ENCODE measurements around the gene ABCG1. TPM values are rescaled to one million over a fixed set of nuclear protein-coding genes. Genes with fewer than 3 reads are reported as not detected.

Gene ABCG1
- total and polyA plus RNA-seq, 2 of the 4 experiments (the other 2 are of a cell fraction) = 0.19 to 0.36 TPM

DNA sequence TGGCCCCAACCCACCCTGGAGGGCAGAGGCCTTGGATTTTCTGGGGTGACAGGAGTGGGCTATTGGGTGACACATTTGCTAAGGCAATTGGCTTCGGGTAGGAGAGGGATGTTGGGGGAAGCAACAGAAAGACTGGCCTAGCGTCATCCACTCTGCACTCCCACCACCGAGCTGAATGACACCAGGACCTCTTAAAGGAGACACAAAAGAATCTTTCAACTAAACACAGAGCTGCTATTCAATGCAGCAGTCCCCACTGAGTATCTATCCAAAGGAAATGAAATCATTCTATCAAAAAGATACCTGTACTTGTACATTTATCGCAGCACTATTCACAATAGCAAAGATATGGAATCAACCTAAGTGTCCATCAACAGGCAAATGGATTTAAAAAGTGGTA, 125.7 kb downstream of the ABCG1 start:
- dilution Hi-C loops (cut with HindIII; ENCODE audit: low sequenced_read_pairs, unreplicated experiment) = no loop called here
- no peak overlapping the region for H2AK5ac ChIP-seq (ENCODE audit: low read depth, low read length)
- H3K9ac ChIP-seq (ENCODE audit: low read depth, low read length) = no peak overlapping the region
- H4K8ac ChIP-seq (ENCODE audit: low read depth in 2 of 2, low read length in 2 of 2) = no peak overlapping the region
- TF ChIP-seq MAFK (IDR thresholded peaks at IDR 0.05; ENCODE audit: low read depth, low read length) = no peak
- no peak for TF ChIP-seq NFE2L2 (IDR thresholded peaks at IDR 0.05; ENCODE audit: low read depth, low read length)
- TF ChIP-seq, protein P1, sequence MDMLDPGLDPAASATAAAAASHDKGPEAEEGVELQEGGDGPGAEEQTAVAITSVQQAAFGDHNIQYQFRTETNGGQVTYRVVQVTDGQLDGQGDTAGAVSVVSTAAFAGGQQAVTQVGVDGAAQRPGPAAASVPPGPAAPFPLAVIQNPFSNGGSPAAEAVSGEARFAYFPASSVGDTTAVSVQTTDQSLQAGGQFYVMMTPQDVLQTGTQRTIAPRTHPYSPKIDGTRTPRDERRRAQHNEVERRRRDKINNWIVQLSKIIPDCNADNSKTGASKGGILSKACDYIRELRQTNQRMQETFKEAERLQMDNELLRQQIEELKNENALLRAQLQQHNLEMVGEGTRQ (IDR thresholded peaks at IDR 0.05; ENCODE audit: low read depth, low read length) = no peak
- TF ChIP-seq BHLHE40 (IDR thresholded peaks at IDR 0.05; ENCODE audit: low read depth, low read length) = no peak
- TF ChIP-seq POLR2A (IDR thresholded peaks at IDR 0.05; ENCODE audit: low read depth, low read length) = no peak
- no peak for TF ChIP-seq RFX5 (IDR thresholded peaks at IDR 0.05; ENCODE audit: low read depth, low read length)
- TF ChIP-seq, protein P2, sequence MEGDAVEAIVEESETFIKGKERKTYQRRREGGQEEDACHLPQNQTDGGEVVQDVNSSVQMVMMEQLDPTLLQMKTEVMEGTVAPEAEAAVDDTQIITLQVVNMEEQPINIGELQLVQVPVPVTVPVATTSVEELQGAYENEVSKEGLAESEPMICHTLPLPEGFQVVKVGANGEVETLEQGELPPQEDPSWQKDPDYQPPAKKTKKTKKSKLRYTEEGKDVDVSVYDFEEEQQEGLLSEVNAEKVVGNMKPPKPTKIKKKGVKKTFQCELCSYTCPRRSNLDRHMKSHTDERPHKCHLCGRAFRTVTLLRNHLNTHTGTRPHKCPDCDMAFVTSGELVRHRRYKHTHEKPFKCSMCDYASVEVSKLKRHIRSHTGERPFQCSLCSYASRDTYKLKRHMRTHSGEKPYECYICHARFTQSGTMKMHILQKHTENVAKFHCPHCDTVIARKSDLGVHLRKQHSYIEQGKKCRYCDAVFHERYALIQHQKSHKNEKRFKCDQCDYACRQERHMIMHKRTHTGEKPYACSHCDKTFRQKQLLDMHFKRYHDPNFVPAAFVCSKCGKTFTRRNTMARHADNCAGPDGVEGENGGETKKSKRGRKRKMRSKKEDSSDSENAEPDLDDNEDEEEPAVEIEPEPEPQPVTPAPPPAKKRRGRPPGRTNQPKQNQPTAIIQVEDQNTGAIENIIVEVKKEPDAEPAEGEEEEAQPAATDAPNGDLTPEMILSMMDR (conservative IDR thresholded peaks at IDR 0.05; ENCODE audit: low read depth, low read length) = no peak
- TF ChIP-seq ELK1 (IDR thresholded peaks at IDR 0.05; ENCODE audit: borderline replicate concordance, low read depth, low read length) = no peak
- no peak overlapping the region for H4K91ac ChIP-seq (ENCODE audit: insufficient read depth, low read depth, low read length)
- H3K9me3 ChIP-seq (ENCODE audit: control insufficient read depth, insufficient read depth, low read length) = no peaks in the 10 kb centered on the region
- ChIA-PET POLR2A (ENCODE audit: unreplicated experiment) (no interaction called here), CTCF (no interaction called here)
- no peak for ATAC-seq (ENCODE audit: low read depth)
- H3K79me1 ChIP-seq (ENCODE audit: low read depth in 1 of 2, low read length in 2 of 2) = no peaks in the 10 kb centered on the region
- no peak overlapping the region for H3K56ac ChIP-seq (ENCODE audit: extremely low read depth, insufficient read depth, low read length)
- BruUV-seq (replicated peaks) = no TSS peak
- H3K27ac ChIP-seq (ENCODE audit: insufficient read depth, low read length) = no peak overlapping the region
- no peak overlapping the region for H2BK120ac ChIP-seq (ENCODE audit: low read depth, low read length)
- H3K14ac ChIP-seq (replicated peaks; ENCODE audit: low read depth, low read length) = no peak overlapping the region
- peaks cover 11% of the 10 kb centered on the region for H3K27me3 ChIP-seq (ENCODE audit: control insufficient read depth, insufficient read depth, low read length)
- no peak overlapping the region for H3K4me3 ChIP-seq (ENCODE audit: insufficient read depth, low read depth, low read length)
- H2BK5ac ChIP-seq (ENCODE audit: low read depth, low read length, poor library complexity, severe bottlenecking) = no peak overlapping the region
- no peak overlapping the region for H3K23ac ChIP-seq (ENCODE audit: low read depth, low read length)
- H2BK15ac ChIP-seq (ENCODE audit: low read depth, low read length) = no peak overlapping the region
- no peak overlapping the region for H3K4ac ChIP-seq (ENCODE audit: low read depth, low read length)
- H3K9me1 ChIP-seq (ENCODE audit: insufficient read depth, low read length) = no peaks in the 10 kb centered on the region; the same call in 1 of the 2 replicates
- H2AK9ac ChIP-seq (replicated peaks; ENCODE audit: low read depth, low read length, poor library complexity) = no peak overlapping the region
- no peak overlapping the region for H2BK20ac ChIP-seq (ENCODE audit: low read depth, low read length)
- no peaks in the 10 kb centered on the region for H3K4me1 ChIP-seq (ENCODE audit: control insufficient read depth, insufficient read depth, low read length)
- no peak overlapping the region for H2AFZ ChIP-seq (replicated peaks; ENCODE audit: low read length, poor library complexity)
- no peaks in the 10 kb centered on the region for H4K20me1 ChIP-seq (ENCODE audit: insufficient read depth, low read length)
- 0% methylated on average over 1 of the region's 4 CpGs; no CpG with 5 or more reads in 1 of the 2 experiments for WGBS, 2 experiments (ENCODE audit: extremely low coverage in 2 of 2, insufficient read length in 1 of 2)
- no peak overlapping the region for H4K5ac ChIP-seq (ENCODE audit: low read depth, low read length)
- no peak overlapping the region for H3K18ac ChIP-seq (ENCODE audit: low read depth, low read length)
- H3K36me3 ChIP-seq (ENCODE audit: control insufficient read depth, insufficient read depth, low read length) = no peaks in the 10 kb centered on the region
- DNase-seq = no peak
- intact Hi-C loops (cut with micrococcal nuclease) = no loop called here
- in situ Hi-C loops (cut with MboI; ENCODE audit: low sequenced_read_pairs) = no loop called here
- no peak overlapping the region for H3K4me2 ChIP-seq (ENCODE audit: low read depth, low read length)
